ENCODE results near the gene CYP2D6. TPM values are rescaled to one million over a fixed set of nuclear protein-coding genes. Genes with fewer than 3 reads are reported as not detected.
"Not testable (repeated sequence)": the region's sequence is repeated elsewhere in the genome, so short reads cannot be mapped to it uniquely, and the experiment has no call there.

CYP2D6 gene
- total RNA-seq, 1 donor from 2014 or later: 0.53 TPM

DNA sequence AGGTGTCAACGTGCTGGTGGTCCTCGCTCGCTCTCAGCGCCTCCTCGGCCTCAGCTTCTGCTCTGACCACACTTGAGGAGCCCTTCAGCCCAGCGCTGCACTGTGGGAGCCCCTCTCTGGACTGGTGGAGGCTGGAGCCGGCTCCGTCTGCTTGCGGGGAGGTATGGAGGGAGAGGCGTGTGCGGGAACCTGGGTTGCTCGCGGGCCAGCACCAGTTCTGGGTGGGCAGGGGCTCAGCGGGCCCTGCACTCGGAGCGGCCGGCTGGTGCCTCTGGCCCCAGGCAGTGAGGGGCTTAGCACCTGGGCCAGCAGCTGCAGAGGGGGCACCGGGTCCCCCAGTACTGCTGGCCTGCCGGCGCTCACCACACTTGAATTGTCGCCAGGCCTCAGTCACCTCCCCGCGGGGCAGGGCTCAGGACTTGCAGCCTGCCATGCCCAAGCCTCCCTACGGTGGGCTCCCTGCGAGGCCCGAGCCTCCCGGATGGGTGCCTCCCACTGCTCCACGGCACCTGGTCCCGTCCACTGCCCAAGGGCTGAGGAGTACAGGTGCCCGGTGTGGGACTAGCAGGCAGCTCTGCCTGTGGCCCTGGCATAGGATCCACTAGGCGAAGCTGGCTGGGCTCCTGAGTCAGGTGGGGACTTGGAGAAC is 7.6 kb upstream of the CYP2D6 start:
- FAIRE-seq (no peak), DNase-seq (ENCODE audit: low read depth) (no peak)
- TF ChIP-seq, protein P1, sequence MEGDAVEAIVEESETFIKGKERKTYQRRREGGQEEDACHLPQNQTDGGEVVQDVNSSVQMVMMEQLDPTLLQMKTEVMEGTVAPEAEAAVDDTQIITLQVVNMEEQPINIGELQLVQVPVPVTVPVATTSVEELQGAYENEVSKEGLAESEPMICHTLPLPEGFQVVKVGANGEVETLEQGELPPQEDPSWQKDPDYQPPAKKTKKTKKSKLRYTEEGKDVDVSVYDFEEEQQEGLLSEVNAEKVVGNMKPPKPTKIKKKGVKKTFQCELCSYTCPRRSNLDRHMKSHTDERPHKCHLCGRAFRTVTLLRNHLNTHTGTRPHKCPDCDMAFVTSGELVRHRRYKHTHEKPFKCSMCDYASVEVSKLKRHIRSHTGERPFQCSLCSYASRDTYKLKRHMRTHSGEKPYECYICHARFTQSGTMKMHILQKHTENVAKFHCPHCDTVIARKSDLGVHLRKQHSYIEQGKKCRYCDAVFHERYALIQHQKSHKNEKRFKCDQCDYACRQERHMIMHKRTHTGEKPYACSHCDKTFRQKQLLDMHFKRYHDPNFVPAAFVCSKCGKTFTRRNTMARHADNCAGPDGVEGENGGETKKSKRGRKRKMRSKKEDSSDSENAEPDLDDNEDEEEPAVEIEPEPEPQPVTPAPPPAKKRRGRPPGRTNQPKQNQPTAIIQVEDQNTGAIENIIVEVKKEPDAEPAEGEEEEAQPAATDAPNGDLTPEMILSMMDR (IDR thresholded peaks at IDR 0.05; ENCODE audit: insufficient read depth, low read length, severe bottlenecking): no peak
- H3K27me3 ChIP-seq (ENCODE audit: control insufficient read depth, insufficient read depth, low read length): no peaks in the 10 kb centered on the region
- no peak overlapping the region for H3K4me3 ChIP-seq (ENCODE audit: low read depth, low read length)
- H3K36me3 ChIP-seq (ENCODE audit: control insufficient read depth, insufficient read depth, low read length): no peaks in the 10 kb centered on the region

DNA sequence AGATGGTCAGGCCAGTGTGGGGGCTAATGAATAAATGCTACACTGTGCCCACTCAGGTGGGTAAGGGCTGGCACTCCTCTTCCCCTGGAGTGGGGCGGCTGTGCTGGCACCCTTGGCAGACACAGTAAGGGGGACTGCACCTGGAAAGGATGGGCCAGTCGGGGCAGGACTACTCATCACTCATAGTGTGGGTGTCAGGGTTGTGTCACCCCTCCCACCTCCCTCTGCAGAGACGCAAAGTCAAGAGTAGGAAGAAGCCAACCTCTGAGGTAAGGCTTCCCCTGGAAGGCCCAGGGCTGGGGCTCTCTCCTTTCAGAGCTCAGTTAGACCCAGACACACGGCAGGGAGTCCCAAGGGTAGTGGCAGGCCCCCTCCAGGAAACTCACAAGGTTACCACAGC is 5.1 kb upstream of the CYP2D6 start:
- not testable (repeated sequence) for H3K4me3 ChIP-seq (ENCODE audit: low read depth, low read length); FAIRE-seq; H3K27me3 ChIP-seq (ENCODE audit: control insufficient read depth, insufficient read depth, low read length); H3K36me3 ChIP-seq (ENCODE audit: control insufficient read depth, insufficient read depth, low read length); DNase-seq (ENCODE audit: low read depth)

DNA sequence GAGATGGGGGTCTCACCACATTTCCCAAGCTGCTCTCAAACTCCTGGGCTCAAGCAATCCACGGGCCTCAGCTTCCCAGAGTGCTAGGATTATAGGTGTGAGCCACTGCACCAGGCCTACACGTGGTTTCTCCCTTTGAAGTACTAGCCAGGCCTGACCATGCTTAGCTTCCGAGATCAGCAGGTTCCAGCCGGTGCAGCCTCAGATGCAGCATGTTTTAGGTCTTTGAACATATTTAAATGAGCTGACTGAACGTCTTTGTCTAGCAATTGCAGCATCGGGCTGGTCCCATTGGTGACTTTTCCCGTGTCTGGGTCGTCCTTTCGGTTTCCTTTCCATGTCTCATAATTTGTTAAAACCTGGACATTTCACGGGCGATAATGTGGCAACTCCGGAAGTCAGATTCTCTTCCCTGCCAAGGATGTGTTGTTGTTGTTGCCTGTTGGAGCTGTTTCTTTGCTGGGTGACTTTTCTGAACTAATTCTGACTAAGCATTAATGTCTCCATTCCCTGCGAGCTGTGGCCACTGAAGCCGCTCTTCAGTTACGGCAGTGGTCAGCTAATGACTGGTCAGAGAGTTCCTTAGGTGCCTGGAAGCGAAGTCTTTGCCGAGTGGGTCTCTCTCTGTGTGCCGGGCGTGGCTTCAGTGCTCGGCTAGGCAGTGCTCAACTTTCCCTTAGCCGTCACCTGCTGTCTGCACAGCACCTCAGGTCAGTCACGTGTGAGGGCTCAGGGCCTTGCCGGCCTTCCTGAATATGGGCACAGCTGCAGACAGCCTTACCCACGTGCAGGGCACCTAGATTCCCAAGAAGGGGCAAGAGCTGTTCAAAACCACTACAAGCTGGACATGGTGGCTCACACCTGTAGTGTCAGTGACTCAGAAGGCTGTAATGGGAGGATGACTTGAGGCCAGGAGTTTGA is 3.8 kb upstream of the CYP2D6 start:
- TF ChIP-seq, protein P1 (IDR thresholded peaks at IDR 0.05; ENCODE audit: insufficient read depth, low read length, severe bottlenecking): no peak
- H3K27me3 ChIP-seq (ENCODE audit: control insufficient read depth, insufficient read depth, low read length): no peaks in the 10 kb centered on the region
- no peaks in the 10 kb centered on the region for H3K36me3 ChIP-seq (ENCODE audit: control insufficient read depth, insufficient read depth, low read length)
- no peak overlapping the region for H3K4me3 ChIP-seq (ENCODE audit: low read depth, low read length)
- peak; percentile 25 for DNase-seq (ENCODE audit: low read depth)
- FAIRE-seq: no peak

- H3K4me3 ChIP-seq (ENCODE audit: low read depth, low read length): no peak overlapping the region
- FAIRE-seq: no peak
- TF ChIP-seq, protein P1 (IDR thresholded peaks at IDR 0.05; ENCODE audit: insufficient read depth, low read length, severe bottlenecking): no peak
- no peaks in the 10 kb centered on the region for H3K36me3 ChIP-seq (ENCODE audit: control insufficient read depth, insufficient read depth, low read length)
- no peak for DNase-seq (ENCODE audit: low read depth)
- H3K27me3 ChIP-seq (ENCODE audit: control insufficient read depth, insufficient read depth, low read length): no peaks in the 10 kb centered on the region
Measured at GRCh38 chr22:42132457-42132856, 1.8 kb upstream of the CYP2D6 start.

- no peaks in the 10 kb centered on the region for H3K27me3 ChIP-seq (ENCODE audit: control insufficient read depth, insufficient read depth, low read length)
- peak; percentile 13 for FAIRE-seq
- H3K36me3 ChIP-seq (ENCODE audit: control insufficient read depth, insufficient read depth, low read length): no peaks in the 10 kb centered on the region
- DNase-seq (ENCODE audit: low read depth): no peak
- TF ChIP-seq, protein P1 (IDR thresholded peaks at IDR 0.05; ENCODE audit: insufficient read depth, low read length, severe bottlenecking): no peak
- no peak overlapping the region for H3K4me3 ChIP-seq (ENCODE audit: low read depth, low read length)
Measured at GRCh38 chr22:42131562-42131961, 952 bp upstream of the CYP2D6 start.

GRCh38 chr22:42130182-42130581 is 428 bp downstream of the CYP2D6 start:
- DNase-seq (ENCODE audit: low read depth); H3K27me3 ChIP-seq (ENCODE audit: control insufficient read depth, insufficient read depth, low read length); H3K36me3 ChIP-seq (ENCODE audit: control insufficient read depth, insufficient read depth, low read length); H3K4me3 ChIP-seq (ENCODE audit: low read depth, low read length): not testable (repeated sequence)
- FAIRE-seq: peak; percentile 7

GRCh38 chr22:42128776-42129694 is 1.6 kb downstream of the CYP2D6 start:
- H3K4me3 ChIP-seq (ENCODE audit: low read depth, low read length); H3K27me3 ChIP-seq (ENCODE audit: control insufficient read depth, insufficient read depth, low read length); H3K36me3 ChIP-seq (ENCODE audit: control insufficient read depth, insufficient read depth, low read length); FAIRE-seq; DNase-seq (ENCODE audit: low read depth): not testable (repeated sequence)

DNA sequence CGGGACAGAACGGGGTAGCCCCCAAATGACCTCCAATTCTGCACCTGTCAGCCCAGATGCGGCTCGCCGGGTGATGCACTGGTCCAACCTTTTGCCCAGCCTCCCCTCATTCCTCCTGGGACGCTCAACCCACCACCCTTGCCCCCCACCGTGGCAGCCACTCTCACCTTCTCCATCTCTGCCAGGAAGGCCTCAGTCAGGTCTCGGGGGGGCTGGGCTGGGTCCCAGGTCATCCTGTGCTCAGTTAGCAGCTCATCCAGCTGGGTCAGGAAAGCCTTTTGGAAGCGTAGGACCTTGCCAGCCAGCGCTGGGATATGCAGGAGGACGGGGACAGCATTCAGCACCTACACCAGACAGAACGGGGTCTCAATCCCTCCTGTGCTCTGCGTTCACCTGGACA is 2.6 kb downstream of the CYP2D6 start:
- FAIRE-seq: peak; percentile 62
- H3K27me3 ChIP-seq (ENCODE audit: control insufficient read depth, insufficient read depth, low read length); DNase-seq (ENCODE audit: low read depth); H3K36me3 ChIP-seq (ENCODE audit: control insufficient read depth, insufficient read depth, low read length); H3K4me3 ChIP-seq (ENCODE audit: low read depth, low read length): not testable (repeated sequence)

Data from bronchial epithelial cell (primary cell).